Right renal pelvis (tissue), 4 donors: Measurements from ENCODE around the gene RAMP2. TPM values are rescaled to one million over a fixed set of nuclear protein-coding genes. Genes with fewer than 3 reads are reported as not detected.
"Not testable (repeated sequence)": the region's sequence is repeated elsewhere in the genome, so short reads cannot be mapped to it uniquely, and the experiment has no call there.

Experiments
- DNase-seq, 4 donors: peaks; one replicate each; pipeline ENCODE4 v3.0.0-alpha.2; 2013; ENCODE audit warnings: low read depth in 4 of 4, low spot score in 3 of 4, missing footprints in 1 of 4
- polyA plus RNA-seq, 4 donors: library from polyadenylated mRNA; unstranded; fragments of 120-200 nt; gene quantifications; one replicate each; pipeline ENCODE4 v1.2.1, GENCODE V29; 2013; ENCODE audit not compliant: insufficient read length in 4 of 4

RAMP2 gene
- polyA plus RNA-seq, 4 donors = 104 to 113 (median 110) TPM

- no peak for DNase-seq
Observed at GRCh38 chr17:42767512-42767911, 6.5 kb downstream of the RAMP2 start.

- DNase-seq = not testable (repeated sequence)
Observed at GRCh38 chr17:42768006-42768405, 7.0 kb downstream of the RAMP2 start.

DNA sequence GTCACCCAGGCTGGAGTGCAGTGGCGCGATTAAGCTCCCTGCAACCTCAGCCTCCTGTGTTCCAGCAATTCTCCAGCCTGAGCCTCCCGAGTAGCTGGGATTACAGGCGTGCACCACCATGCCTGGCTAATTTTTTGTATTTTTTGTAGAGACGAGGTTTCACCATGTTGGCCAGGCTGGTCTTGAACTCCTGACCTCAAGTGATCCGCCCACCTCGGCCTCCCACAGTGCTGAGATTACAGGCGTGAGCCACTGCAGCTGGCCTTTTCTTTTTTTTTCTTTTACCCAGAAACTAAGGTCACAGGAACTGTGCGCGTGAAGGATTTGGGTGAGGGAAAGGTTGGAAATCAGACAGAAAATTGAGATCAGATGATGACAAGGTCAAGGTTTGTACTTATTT is 8.9 kb downstream of the RAMP2 start:
- DNase-seq = not testable (repeated sequence)

DNA sequence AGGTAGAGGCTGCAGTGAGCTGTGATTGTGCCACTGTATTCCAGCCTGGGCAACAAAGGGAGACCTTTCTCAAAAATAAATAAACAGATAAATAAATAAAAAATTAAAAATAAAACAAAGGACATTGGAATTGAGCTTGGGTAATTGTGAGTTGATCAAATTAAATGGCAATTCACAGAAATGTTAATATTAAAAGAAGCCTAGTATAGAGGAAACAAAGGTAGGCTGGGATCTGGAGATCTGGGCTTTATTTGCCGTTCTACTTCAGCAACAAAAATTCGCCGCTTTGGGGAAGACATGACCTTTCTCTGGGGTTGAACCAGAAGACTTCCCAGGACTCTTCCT is 11.9 kb downstream of the RAMP2 start:
- DNase-seq = no peak

DNA sequence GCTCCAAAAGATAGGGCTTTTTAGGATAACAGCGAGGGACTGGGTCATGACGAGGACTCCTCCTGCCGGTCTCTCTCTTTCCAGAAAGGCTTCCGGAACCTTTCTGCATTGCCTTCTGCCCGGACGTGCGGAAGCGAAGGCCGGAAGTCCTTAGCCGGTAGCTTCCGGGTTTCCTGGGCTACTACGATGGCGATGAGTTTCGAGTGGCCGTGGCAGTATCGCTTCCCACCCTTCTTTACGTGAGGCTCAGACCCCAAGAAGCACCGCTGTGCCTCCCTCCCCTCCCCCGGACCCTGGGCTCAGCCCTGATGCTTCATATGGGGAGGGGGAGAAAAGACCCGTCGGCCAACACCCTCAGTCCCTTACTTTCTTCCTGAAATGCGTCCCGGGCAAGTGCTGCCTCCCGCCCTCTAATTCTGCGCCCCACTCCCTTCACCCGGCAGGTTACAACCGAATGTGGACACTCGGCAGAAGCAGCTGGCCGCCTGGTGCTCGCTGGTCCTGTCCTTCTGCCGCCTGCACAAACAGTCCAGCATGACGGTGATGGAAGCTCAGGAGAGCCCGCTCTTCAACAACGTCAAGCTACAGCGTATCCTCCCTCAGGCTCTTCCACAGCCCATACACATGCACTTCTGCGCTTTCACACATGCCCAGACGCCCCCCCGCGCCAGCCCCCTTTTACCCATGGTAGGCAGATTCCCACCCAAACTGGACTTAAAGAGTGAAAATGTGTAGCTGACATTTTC is 12.4 kb downstream of the RAMP2 start, which contains the start of gene VPS25:
Gene VPS25, plus strand, starts transcription at position 160 of the 746 bp plus-strand sequence. Its CDS starts 27 bp downstream, at position 187.
- DNase-seq = peak; percentile 65 to 69 (median 67)

DNA sequence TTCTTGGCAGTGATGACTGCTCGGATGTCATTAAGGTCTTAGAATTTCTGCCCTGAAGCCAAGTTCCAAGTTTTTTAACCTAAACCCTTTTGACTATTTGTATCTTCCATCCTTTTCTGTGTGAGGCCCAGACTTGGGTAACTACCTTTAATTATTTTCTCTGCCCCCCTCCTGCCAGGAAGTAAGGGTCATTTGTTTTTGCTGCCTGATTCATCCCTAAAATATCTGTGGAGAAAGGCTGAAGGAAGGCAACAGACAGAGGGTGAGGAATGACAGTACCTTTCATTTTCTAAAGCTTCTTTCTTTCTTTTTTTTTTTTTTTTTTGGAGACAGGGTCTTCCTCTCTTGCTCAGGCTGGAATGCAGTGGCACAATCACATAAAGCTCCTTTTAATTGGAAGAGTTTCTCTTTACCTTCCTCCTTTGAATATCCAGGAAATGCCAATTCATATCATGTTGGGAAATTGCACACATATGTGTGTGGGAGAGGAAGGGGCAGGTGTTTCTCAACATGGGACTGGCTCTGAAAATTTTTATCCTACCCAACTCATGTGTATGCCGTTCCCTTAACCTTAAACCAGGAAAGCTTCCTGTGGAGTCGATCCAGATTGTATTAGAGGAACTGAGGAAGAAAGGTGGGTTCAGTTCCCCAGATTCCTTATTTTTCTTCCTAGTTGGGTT is 13.2 kb downstream of the RAMP2 start:
- no peak for DNase-seq

DNA sequence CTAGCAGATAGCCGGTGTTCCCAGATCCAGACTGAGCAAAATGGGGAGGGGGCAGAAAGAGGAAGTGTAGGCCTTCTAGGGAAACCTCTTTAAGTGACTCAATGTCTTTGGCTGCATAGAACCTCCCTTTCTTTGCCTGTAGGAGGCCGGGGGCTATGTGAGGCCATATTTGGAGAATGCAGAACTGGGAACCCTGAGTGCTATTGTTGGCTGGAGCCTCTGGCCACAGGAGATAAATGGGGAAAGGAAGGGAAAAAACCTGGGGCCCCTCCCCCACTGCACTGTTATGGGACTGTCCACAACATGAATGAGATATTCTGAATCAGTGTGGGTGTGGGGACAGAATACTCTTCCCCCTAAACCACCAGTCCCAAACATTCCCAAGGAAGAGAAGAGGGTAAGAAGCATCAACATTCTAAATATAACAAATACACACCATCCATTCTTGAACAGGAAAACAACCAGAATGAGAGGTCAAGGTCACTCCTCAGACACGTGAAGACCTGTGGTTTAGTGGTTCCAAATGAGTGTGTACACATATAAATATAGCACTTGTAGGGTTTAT is 14.6 kb downstream of the RAMP2 start:
- no peak for DNase-seq

DNA sequence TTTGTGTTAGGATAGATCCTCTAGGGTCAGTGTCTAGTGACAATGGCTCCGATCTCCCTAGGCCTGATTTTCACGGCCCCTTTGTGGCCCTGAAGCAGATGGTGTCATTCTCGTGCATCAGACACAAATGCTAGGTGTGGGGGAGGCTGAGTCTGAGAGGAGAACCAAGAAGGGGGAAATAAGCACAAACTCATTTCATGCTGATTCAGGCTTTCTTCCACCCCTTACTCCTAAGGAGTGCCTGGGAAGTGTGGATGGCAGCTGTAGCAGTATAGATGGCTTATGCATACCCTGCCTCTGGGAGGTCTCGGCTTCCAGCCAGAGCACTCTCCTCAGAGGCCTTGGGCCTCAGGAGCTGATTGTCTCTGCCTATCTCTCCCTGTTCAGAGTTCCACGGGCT is 17.5 kb downstream of the RAMP2 start:
- DNase-seq = no peak

GRCh38 chr17:42779304-42779935 is 18.4 kb downstream of the RAMP2 start:
- DNase-seq = no peak

DNA sequence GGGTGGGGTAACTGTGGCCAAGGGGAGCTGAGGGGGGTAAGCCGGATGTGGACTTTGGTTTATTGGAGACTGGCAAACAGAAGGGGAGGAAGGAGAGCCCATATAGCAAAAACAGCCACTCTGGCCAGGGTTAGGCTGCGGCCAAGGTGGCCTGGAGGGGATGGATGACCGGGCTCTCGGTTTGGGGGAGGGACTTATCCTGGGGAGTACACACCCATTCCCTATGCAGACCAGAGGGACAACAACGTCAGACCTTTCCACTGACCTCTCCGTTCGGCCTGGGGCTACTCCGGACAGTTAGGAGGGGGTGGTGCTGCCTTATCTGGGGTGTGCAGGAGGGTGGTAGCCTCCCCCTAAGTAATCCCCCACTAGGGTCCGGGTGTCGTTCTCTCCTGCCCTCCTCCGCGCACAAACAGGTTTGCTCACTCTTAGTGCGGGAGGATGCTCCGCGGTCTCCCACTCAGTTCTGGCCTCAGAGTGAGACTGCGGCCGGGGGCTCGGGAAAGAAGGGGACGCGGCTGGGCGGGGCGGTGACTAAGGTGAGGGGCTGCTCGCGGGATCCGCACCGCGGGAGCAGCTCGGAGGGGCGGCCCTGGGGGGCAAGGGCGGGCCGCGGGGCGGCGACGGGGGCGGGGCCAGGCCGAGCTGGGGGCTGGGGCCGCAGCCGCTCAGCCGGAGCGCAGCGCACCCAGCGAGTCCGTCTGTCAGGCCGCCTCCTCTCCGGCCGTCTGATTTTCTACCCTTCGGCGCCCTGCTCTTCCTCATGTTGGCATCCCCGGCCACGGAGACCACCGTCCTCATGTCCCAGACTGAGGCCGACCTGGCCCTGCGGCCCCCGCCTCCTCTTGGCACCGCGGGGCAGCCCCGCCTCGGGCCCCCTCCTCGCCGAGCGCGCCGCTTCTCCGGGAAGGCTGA is 19.2 kb downstream of the RAMP2 start, which contains the start of gene WNK4:
Gene WNK4, plus strand, starts transcription at position 675 of the 915 bp plus-strand sequence. Its CDS starts 89 bp downstream, at position 764.
- DNase-seq = no peak

DNA sequence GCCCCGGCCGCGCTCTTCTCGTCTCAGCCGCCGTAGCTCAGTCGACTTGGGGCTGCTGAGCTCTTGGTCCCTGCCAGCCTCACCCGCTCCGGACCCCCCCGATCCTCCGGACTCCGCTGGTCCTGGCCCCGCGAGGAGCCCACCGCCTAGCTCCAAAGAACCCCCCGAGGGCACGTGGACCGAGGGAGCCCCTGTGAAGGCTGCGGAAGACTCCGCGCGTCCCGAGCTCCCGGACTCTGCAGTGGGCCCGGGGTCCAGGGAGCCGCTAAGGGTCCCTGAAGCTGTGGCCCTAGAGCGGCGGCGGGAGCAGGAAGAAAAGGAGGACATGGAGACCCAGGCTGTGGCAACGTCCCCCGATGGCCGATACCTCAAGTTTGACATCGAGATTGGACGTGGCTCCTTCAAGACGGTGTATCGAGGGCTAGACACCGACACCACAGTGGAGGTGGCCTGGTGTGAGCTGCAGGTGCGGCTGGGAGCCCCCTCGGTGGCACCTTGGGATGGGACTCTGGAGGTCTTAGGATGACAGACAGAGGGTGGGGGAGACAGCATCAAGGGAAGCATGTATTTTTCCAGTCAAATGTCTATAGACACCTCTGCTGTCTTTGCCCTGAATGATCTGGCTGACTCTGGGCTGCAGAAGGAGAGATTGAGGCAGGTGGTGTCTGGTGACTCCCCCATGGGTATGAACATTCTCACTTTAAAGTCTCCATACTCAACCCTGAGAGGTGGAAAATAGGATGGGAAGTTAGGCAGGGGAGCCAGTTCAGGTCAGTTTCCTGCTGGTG is 20.0 kb downstream of the RAMP2 start:
- DNase-seq = no peak

DNA sequence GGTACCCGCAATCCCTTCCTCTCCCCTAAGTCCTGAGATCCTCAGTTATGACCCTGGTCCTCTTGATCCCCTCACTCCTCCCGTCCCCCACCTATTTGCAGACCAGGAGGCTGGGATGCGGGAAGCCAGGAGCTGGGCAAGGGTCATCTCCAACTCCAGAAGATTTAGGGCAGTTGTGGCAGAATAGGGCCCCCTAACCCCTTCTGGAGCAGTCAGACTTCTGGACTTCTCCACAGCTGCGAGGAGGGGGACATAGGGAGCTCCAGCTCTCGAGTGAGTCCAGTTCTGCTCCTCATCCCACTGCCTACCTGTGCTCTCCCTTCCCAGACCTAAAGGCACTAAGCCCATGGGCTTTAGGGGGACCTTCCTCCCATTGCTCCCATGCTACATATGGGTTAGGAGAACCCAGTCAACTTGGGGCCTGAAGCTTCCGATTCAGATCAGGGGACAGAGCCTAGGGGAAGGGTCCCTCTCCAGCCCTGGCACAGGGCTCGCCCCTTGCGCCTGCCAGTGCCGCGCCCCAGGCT is 20.7 kb downstream of the RAMP2 start:
- DNase-seq = no peak

GRCh38 chr17:42782166-42783061 is 21.4 kb downstream of the RAMP2 start:
- no peak for DNase-seq

DNA sequence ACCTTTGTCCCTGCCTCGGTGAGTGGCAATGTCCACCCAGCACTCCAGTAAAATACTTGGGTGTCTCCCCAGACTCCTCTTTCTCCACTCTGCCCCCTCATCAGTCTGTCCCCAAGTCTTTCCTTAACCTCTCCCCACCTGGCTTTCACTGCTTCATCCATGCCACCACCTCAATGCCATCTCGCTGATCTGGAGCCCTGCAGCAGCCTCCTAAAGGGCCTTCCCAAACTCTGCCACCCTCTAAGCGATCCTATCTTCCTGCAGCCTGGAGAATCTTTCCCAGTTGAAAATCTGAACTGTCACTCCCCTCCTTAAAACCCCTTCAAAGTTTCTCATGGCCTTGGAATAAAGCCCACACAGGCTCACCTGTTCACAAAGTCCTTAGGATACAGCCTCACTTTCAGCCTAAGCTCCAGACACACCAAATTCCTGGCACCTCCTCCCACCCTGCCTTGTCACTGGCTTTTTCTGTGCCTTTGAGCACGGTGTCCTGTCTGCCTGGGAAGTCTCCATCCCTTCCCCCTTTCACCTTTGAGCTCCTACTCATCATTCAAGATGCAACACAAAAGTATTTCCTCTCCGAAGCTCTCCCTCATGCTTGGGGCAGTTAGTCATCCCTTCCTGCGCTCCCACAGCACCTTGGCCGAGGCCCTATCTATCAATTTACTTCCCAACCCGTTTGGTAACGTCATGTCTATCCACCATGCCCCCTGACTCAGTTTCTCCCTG is 22.2 kb downstream of the RAMP2 start:
- DNase-seq = no peak

- no peak for DNase-seq
Observed at GRCh38 chr17:42783791-42784138, 22.7 kb downstream of the RAMP2 start.

DNA sequence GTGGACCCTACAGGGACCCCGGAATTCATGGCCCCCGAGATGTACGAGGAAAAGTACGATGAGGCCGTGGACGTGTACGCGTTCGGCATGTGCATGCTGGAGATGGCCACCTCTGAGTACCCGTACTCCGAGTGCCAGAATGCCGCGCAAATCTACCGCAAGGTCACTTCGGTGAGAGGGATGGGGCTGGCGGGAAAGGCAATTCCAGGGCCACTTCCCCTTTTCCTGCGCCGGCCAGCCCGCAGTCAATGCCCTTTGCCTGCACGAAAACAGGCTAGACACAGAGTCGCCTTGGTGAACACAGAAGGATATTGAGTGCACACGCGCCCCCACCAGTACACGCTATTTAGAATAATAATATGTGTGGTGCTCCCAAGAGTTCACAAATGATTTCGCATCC is 23.4 kb downstream of the RAMP2 start:
- DNase-seq = no peak

DNA sequence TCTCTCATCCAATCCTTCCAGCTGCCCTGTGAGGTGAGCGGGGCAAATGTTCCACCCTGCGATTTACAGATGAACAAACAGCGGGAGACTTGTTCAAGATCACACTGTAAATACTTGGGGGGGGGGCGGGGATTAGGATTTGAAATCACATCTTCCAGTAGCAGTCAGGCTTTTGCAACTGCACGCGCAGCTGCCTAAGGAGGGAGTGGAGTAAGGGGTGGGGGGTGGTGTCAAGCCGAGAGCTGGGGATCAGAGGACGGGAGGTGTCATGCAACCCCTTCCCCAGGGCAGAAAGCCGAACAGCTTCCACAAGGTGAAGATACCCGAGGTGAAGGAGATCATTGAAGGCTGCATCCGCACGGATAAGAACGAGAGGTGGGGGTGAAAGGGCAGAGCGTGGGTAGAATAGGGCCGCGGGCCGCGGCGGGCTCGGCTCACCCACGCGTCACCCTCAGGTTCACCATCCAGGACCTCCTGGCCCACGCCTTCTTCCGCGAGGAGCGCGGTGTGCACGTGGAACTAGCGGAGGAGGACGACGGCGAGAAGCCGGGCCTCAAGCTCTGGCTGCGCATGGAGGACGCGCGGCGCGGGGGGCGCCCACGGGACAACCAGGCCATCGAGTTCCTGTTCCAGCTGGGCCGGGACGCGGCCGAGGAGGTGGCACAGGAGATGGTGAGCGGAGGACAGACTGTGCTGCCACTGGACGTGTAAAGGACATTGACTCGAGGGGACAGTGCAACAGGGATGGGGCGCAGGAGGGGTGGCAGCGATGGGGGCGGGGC is 24.0 kb downstream of the RAMP2 start:
- DNase-seq = no peak
